ENCODE measurements around the gene ZNF804B.

The ZNF804B gene

DNA sequence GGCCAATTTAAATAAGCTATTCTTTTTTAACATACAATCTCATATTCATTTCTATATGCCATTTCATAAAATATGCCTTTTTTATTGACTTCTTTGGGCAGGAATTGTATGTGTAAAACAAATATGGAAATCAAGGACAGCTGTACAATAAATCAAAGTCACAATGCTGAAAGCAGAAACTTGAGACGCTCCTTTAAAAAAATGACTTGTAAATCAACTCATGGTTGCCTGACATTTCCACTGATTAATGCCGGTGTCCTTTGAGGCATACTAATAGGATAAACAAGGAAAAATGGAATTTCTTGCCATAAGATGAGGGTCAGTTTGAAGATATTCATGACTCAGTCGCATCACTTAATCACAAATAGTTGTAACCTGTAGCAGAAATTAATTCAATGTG, 283.4 kb downstream of the ZNF804B start:
- Mint-ChIP-seq H3K27ac (no peak overlapping the region), H3K9me3 (no peaks in the 10 kb centered on the region), H3K4me1 (ENCODE audit: low read depth) (no peaks in the 10 kb centered on the region), H3K36me3 (ENCODE audit: low read depth) (no peaks in the 10 kb centered on the region), H3K4me3 (no peak overlapping the region), H3K27me3 (ENCODE audit: low read depth) (no peaks in the 10 kb centered on the region)
- no peak for DNase-seq (ENCODE audit: low spot score)

DNA sequence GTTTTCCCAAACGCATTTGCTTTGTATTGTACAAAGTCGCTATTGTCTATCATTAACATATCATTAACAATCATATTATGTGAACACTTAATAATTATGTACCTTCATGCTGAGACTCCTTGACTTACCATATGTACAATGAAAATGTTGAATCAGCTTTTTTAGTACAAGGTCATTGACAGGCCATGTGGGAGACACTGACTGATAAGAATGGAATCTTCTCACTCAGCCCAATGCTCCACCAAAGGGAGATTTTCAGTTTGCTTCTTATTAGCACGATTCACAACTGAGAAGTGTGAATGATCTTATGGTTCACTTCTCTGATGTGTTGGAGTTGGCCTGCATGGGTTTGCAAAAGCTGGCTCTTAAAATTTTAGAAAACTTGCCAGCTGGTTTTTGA, 289.5 kb downstream of the ZNF804B start:
- no peak overlapping the region for H3K4me3 Mint-ChIP-seq
- H3K9me3 Mint-ChIP-seq = no peaks in the 10 kb centered on the region
- H3K4me1 Mint-ChIP-seq (ENCODE audit: low read depth) = no peaks in the 10 kb centered on the region
- no peak overlapping the region for H3K27ac Mint-ChIP-seq
- no peaks in the 10 kb centered on the region for H3K27me3 Mint-ChIP-seq (ENCODE audit: low read depth)
- no peak for DNase-seq (ENCODE audit: low spot score)
- no peaks in the 10 kb centered on the region for H3K36me3 Mint-ChIP-seq (ENCODE audit: low read depth)

DNA sequence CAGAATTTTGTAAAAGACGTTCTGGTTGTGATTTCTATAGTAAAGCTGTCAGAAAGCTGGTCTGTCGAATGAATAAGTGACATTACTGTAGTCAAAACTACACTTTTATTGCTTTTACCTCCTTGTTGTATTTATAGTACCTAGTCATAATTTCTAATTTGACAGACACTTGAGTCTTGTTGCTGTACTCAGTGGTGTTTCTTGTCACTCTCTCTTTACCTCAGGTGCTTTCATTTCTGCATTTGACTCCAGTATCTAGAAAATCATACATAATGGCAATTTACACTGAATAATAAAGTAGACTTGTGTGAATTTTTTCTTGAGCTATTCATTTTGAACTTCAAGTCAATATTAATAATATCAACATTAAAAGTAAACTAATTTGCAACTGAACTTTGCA, 293.6 kb downstream of the ZNF804B start:
- no peak overlapping the region for H3K4me3 Mint-ChIP-seq
- no peaks in the 10 kb centered on the region for H3K36me3 Mint-ChIP-seq (ENCODE audit: low read depth)
- H3K27ac Mint-ChIP-seq = no peak overlapping the region
- H3K27me3 Mint-ChIP-seq (ENCODE audit: low read depth) = no peaks in the 10 kb centered on the region
- no peak for DNase-seq (ENCODE audit: low spot score)
- no peaks in the 10 kb centered on the region for H3K9me3 Mint-ChIP-seq
- H3K4me1 Mint-ChIP-seq (ENCODE audit: low read depth) = no peaks in the 10 kb centered on the region

DNA sequence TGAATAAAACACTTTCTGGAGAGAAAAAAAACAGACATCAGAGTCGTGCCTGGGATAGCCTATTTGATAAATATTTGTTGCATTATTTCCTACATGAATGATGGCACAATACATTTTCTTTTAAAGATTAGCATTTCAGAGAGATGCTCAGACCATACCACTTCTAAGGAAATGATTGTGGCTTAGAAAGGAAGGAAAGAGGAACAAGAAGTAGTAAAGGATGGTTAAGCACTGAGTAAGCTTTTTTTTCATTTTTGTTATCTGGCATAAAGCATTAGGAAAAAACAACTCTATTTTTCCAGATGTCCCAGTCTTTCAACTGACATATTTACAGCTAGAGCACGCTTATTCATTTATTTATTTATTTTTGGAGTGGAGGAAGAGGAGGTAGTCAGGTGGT, 294.9 kb downstream of the ZNF804B start:
- Mint-ChIP-seq H3K27me3 (ENCODE audit: low read depth) (no peaks in the 10 kb centered on the region), H3K4me3 (no peak overlapping the region), H3K4me1 (ENCODE audit: low read depth) (no peaks in the 10 kb centered on the region), H3K27ac (no peak overlapping the region), H3K9me3 (no peaks in the 10 kb centered on the region), H3K36me3 (ENCODE audit: low read depth) (no peaks in the 10 kb centered on the region)
- DNase-seq (ENCODE audit: low spot score) = no peak

DNA sequence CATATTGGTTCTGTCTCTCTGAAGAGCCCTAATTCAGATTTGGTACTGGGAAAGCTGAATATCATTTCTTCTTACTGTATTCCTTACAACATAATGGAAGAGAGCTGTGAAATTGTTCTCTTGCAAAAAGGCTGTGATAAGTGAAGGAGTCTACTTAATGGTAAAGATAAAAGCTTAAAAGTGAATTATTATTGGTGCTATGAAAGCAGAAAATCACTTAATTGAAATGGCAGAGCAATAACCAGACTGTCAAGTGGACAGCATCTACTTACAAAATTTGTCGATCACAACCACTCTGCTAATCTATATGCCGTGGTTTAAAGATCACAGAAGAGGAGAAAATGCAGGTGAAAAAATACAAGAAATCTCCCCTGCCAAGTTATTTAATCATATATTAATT, 300.7 kb downstream of the ZNF804B start:
- no peaks in the 10 kb centered on the region for H3K27me3 Mint-ChIP-seq (ENCODE audit: low read depth)
- no peak overlapping the region for H3K27ac Mint-ChIP-seq
- DNase-seq (ENCODE audit: low spot score) = no peak
- H3K4me3 Mint-ChIP-seq = no peak overlapping the region
- H3K9me3 Mint-ChIP-seq = no peaks in the 10 kb centered on the region
- H3K4me1 Mint-ChIP-seq (ENCODE audit: low read depth) = no peaks in the 10 kb centered on the region
- no peaks in the 10 kb centered on the region for H3K36me3 Mint-ChIP-seq (ENCODE audit: low read depth)

DNA sequence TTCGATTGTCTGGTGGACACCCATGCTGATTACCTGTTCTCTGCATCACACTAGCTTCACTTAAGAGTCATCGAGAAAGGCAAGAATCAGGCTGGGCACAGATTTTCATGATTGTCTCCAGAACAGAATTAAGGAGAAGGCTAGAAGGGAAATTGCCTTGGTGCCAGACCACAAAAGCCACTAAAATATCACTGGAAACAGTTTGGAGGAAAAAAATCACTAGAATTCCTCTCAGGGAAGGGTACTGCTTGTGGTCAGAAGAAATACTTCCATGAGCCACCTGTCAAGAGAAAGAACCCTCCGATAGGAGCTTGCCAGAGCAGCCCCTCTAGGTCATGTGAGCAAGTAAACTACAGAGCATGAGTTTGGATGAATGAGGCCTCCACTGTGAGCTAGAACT, 305.3 kb downstream of the ZNF804B start:
- Mint-ChIP-seq H3K4me3 (no peak overlapping the region), H3K36me3 (ENCODE audit: low read depth) (no peaks in the 10 kb centered on the region), H3K9me3 (no peaks in the 10 kb centered on the region), H3K27ac (no peak overlapping the region), H3K27me3 (ENCODE audit: low read depth) (no peaks in the 10 kb centered on the region), H3K4me1 (ENCODE audit: low read depth) (no peaks in the 10 kb centered on the region)
- no peak for DNase-seq (ENCODE audit: low spot score)

DNA sequence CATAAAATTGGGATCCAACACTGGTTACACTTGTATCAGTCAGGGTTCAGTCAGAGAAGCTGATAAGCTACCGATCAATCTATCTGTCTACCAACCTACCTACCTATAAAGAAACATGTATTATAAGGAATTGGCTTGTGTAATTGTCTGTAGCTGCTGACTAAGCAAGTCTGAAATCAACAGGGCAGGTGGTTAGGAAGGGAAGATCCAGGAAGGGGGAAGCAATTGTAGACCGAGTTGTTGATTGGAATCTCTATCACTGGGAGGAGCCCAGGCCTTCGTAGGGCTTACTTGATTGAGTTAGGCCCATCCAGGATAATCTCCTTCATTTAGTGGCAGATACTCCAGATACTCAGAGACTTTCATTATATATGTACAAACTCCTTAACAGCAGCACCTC, 307.5 kb downstream of the ZNF804B start:
- H3K36me3 Mint-ChIP-seq (ENCODE audit: low read depth) = no peaks in the 10 kb centered on the region

DNA sequence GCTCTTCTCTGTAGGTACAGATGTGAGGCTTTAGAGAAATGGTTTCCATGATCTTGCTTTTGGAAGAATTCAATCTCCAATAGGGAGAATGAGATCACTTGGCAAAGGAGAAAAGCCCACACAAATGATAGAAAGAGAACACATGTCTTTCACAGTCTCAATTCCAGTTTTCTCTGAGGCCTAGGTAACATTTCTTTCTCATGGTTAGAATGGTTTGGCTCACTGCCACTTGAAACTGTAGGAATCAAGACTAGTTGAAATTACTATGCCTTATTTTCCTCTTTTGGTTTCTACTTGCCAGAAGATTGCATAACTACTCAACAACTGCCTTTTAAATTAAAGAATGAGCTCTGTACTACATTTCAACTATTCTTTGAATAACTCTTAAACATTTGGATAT, 312.6 kb downstream of the ZNF804B start:
- Mint-ChIP-seq H3K4me1 (ENCODE audit: low read depth) (no peaks in the 10 kb centered on the region), H3K27ac (no peak overlapping the region), H3K9me3 (no peaks in the 10 kb centered on the region), H3K4me3 (no peak overlapping the region), H3K27me3 (ENCODE audit: low read depth) (no peaks in the 10 kb centered on the region), H3K36me3 (ENCODE audit: low read depth) (no peaks in the 10 kb centered on the region)
- DNase-seq (ENCODE audit: low spot score) = no peak

More for the DNA sequence above, 307.5 kb downstream of the ZNF804B start:
- H3K27me3 Mint-ChIP-seq (ENCODE audit: low read depth) = no peaks in the 10 kb centered on the region
- DNase-seq (ENCODE audit: low spot score) = no peak
- H3K9me3 Mint-ChIP-seq = no peaks in the 10 kb centered on the region
- no peak overlapping the region for H3K27ac Mint-ChIP-seq
- H3K4me1 Mint-ChIP-seq (ENCODE audit: low read depth) = no peaks in the 10 kb centered on the region
- no peak overlapping the region for H3K4me3 Mint-ChIP-seq

DNA sequence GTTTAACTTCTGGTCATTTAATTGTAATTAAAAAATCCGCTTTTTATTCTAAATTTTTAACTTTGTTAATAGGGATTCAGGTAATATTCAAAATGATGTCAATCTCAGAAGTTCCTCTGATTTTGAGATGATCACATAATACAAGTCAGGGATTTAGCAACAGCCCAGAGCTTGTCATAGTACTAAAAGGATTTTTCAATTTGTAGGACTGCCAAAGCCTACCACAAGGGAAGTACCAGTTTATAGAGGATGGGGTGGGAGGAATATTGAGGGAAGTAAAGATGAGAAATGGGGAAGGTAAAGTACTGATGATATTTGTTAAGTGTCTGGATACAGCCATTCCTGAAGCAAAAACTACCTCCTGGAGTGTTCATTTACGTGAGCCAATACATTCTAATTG, 314.3 kb downstream of the ZNF804B start:
- no peaks in the 10 kb centered on the region for H3K27me3 Mint-ChIP-seq (ENCODE audit: low read depth)
- H3K36me3 Mint-ChIP-seq (ENCODE audit: low read depth) = no peaks in the 10 kb centered on the region
- H3K27ac Mint-ChIP-seq = no peak overlapping the region
- H3K9me3 Mint-ChIP-seq = no peaks in the 10 kb centered on the region
- no peaks in the 10 kb centered on the region for H3K4me1 Mint-ChIP-seq (ENCODE audit: low read depth)
- no peak for DNase-seq (ENCODE audit: low spot score)
- no peak overlapping the region for H3K4me3 Mint-ChIP-seq

DNA sequence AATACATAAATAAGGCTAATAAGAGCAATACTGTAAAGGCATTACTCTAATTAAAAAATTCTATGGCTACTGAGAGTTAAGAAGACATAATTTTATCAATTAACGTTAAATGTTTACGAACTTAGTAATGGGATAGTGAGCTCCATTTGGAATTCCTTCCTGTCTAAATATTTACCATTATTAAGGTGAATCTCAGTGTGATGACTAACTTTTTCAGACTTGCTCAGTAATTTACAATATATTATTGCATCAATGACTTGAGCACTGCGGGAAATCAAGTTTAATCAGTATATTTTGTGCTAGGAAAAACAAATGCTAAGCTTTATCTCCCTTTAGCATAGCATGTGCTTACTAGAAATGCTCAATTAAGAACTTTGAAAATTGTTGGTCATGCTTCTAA, 318.5 kb downstream of the ZNF804B start:
- Mint-ChIP-seq H3K4me1 (ENCODE audit: low read depth) (no peaks in the 10 kb centered on the region), H3K4me3 (no peak overlapping the region), H3K27me3 (ENCODE audit: low read depth) (no peaks in the 10 kb centered on the region), H3K27ac (no peak overlapping the region), H3K9me3 (no peaks in the 10 kb centered on the region), H3K36me3 (ENCODE audit: low read depth) (no peaks in the 10 kb centered on the region)
- no peak for DNase-seq (ENCODE audit: low spot score)

DNA sequence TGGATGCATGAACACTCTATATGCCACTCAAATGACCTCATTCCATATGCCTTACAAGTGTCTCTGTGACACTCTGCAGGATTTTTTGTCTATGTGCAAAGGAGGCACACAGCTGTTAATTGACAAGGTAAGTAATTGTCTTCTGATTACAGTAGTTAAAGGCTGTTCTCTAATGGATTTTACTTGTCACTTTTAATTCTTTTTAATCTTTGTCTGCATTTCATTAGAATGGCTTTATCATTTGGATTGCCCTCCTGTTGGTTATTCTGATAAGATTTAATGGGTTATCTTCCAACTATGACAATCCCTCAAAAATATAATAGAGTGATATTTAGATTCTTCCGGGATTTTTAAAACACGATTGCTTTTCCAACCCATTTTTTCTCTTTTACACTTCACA, 326.1 kb downstream of the ZNF804B start:
- Mint-ChIP-seq H3K4me3 (no peak overlapping the region), H3K36me3 (ENCODE audit: low read depth) (no peaks in the 10 kb centered on the region), H3K9me3 (no peaks in the 10 kb centered on the region), H3K27ac (no peak overlapping the region), H3K27me3 (ENCODE audit: low read depth) (no peaks in the 10 kb centered on the region), H3K4me1 (ENCODE audit: low read depth) (no peaks in the 10 kb centered on the region)
- no peak for DNase-seq (ENCODE audit: low spot score)

DNA sequence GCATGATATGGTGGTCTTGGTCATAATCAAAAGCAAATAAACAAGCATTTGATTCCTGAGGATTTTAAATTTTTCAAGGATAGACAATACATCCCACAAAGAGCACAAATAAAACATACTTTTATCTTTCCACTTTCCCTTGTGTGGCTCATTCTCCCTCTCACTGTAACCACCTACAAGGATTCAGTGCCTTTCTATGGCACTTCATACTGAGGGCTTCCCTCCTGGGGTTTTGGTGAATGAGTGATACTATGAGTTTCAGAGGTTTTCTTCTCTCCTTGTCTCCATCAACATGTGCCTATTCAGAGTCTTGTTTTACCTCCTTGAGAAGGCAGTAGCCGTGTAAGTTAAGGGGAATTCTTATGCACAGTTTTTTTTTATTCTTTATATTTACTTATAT, 332.1 kb downstream of the ZNF804B start:
- Mint-ChIP-seq H3K36me3 (ENCODE audit: low read depth) (no peaks in the 10 kb centered on the region), H3K4me1 (ENCODE audit: low read depth) (no peaks in the 10 kb centered on the region), H3K27me3 (ENCODE audit: low read depth) (no peaks in the 10 kb centered on the region), H3K27ac (no peak overlapping the region), H3K4me3 (no peak overlapping the region), H3K9me3 (no peaks in the 10 kb centered on the region)
- no peak for DNase-seq (ENCODE audit: low spot score)

DNA sequence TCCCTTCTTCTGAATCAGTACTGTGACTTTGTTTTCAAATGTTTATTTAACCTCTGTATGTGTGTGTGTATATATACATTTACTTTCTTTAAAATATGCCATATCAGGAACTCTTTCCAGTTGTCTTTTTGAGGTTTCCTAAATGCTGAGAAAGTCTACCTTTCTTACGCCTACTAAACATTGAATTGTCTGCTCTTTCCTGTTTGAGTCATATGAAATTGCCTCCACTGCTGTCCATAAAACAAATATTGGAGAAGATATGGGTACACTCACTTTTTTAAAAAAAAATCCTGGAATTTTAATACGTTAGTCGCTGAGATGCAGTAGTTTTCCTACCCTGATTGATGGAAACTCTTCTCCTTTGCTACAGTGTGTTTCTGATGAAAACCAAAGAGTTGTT, 334.8 kb downstream of the ZNF804B start:
- H3K27me3 Mint-ChIP-seq (ENCODE audit: low read depth) = no peaks in the 10 kb centered on the region
- no peaks in the 10 kb centered on the region for H3K36me3 Mint-ChIP-seq (ENCODE audit: low read depth)
- H3K4me3 Mint-ChIP-seq = no peak overlapping the region
- no peaks in the 10 kb centered on the region for H3K4me1 Mint-ChIP-seq (ENCODE audit: low read depth)
- no peak overlapping the region for H3K27ac Mint-ChIP-seq
- DNase-seq (ENCODE audit: low spot score) = no peak
- H3K9me3 Mint-ChIP-seq = no peaks in the 10 kb centered on the region

DNA sequence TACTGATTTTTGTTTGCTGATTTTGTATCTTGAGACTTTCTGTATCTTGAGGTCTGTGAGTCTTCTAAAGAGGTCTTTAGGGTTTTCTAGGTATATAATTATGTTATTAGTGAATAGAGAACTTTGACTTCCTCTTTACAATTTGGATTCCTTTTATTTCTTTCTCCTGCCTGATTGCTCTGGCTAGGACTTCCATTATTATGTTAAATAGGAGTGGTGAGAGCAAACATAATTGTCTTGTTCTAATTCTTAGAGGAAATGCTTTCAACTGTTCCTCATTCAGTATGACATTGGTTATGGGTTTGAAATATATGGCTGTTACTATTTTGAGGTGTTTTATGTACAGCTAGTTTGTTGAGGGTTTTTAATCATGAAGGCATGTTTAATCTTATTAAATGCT, 344.1 kb downstream of the ZNF804B start:
- Mint-ChIP-seq H3K36me3 (ENCODE audit: low read depth) (no peaks in the 10 kb centered on the region), H3K27me3 (ENCODE audit: low read depth) (no peaks in the 10 kb centered on the region), H3K4me1 (ENCODE audit: low read depth) (no peaks in the 10 kb centered on the region), H3K27ac (no peak overlapping the region), H3K4me3 (no peak overlapping the region), H3K9me3 (no peaks in the 10 kb centered on the region)
- no peak for DNase-seq (ENCODE audit: low spot score)

DNA sequence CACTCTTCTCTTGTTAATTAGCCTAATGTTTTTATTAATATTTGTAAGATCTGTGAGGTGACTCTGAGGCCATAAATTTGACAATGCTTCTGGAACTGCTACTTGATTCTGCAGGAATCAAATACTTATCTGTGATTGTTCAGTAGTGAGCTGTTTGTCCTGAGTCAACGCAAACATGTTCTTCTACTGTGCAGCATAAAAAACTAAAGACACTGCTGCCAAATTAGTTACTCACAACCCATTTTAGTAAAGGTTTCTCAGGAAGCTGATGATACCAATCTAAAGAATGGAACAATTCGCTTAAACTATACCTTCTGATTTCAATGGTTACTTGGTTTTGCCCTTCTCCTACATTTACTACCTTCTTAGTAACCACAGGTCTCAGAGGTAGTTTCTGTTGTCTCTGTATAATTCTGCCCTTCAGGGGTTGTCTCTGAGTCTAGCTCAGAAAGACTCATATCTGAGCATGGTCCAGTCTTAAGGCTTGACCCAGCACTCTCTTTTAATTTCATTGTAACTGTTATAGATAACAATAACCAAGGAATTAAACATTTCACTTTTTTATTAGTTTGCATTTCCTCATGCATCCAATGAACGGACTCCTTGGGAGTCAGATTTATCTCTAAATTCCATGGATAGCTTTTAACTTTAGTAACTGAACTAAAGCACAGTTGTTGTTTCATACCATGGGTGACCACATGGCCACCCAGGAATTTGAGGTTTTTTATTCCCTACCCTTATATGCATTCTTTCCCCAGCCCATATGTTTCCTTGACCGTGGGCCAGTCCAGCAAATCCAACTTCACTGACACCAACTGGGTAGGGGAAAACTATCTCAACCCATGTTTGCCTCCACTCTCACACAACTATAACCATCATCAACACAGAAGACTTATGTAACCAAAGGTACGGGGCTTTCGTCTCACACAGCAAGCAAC, 345.5 kb downstream of the ZNF804B start:
- no peaks in the 10 kb centered on the region for H3K27me3 Mint-ChIP-seq (ENCODE audit: low read depth)
- H3K36me3 Mint-ChIP-seq (ENCODE audit: low read depth) = no peaks in the 10 kb centered on the region
- no peak for DNase-seq (ENCODE audit: low spot score)
- H3K4me1 Mint-ChIP-seq (ENCODE audit: low read depth) = no peaks in the 10 kb centered on the region
- H3K4me3 Mint-ChIP-seq = no peak overlapping the region
- no peaks in the 10 kb centered on the region for H3K9me3 Mint-ChIP-seq
- H3K27ac Mint-ChIP-seq = no peak overlapping the region

Measured in T-helper 2 cell treated with Interferon-gamma antibody and Interleukin-4, amounts not matched to agents 5 μg/mL and 100 μg/mL, for 36 hours (primary cell).